Measurements from ENCODE around the gene ZBTB7C.

Gene ZBTB7C

DNA sequence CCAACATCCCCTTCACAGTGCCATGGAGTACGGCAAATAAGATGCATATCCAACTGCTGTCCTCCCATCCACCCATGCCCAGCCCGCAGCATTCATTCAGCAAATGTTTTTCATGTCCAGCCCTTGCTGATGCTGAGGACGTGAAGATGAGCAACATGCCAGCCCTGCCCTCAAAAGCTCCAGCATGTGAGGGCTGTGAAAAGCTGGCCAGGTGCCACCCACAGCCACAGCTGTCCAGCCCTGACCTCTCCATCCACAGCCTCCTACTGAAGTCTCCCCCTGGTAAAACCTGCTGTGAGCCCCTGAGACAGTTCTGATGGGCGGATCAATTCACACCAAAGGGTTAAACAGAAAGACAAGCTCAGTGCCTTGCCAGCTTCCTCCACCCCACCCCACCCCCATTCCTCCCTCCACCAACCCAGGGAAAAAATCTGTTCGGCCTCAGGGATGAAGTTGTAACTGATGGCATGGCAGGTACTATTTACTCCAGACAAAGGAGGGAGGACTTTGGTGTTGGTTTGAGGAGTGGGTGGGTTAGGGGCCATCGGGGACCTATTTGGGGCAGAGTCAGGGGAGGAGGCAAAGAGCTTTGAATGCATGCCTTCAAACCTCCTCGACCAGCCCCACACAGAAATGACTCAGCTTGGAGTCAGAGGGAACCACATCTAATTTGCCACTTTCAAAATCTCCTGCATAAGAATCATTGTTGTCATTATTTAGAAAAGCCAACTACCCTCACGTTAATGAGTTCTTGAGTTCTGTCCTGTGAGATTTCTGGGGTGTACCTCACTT is 4.3 kb downstream of the ZBTB7C start (continued):
- TF ChIP-seq ZSCAN18 (tag by site-specific recombination; IDR thresholded peaks at IDR 0.05): no peak
- TF ChIP-seq ZNF16 (tag by site-specific recombination; IDR thresholded peaks at IDR 0.05; ENCODE audit: low read depth): no peak
- TF ChIP-seq, protein P1, sequence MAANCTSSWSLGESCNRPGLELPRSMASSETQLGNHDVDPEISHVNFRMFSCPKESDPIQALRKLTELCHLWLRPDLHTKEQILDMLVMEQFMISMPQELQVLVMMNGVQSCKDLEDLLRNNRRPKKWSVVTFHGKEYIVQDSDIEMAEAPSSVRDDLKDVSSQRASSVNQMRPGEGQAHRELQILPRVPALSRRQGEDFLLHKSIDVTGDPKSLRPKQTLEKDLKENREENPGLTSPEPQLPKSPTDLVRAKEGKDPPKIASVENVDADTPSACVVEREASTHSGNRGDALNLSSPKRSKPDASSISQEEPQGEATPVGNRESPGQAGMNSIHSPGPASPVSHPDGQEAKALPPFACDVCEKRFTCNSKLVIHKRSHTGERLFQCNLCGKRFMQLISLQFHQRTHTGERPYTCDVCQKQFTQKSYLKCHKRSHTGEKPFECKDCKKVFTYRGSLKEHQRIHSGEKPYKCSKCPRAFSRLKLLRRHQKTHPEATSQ (tag by site-specific recombination; IDR thresholded peaks at IDR 0.05): no peak
- TF ChIP-seq KLF16 (tag by site-specific recombination; IDR thresholded peaks at IDR 0.05): no peak
- TF ChIP-seq ZFHX2 (tag by site-specific recombination; conservative IDR thresholded peaks at IDR 0.05): peak; percentile 60
- no peak for TF ChIP-seq ZNF404 (tag by site-specific recombination; IDR thresholded peaks at IDR 0.05)
- no peak for TF ChIP-seq SALL2 (tag by site-specific recombination; IDR thresholded peaks at IDR 0.05; ENCODE audit: borderline replicate concordance)
- no peak for TF ChIP-seq GLIS2 (tag by site-specific recombination; IDR thresholded peaks at IDR 0.05)
- TF ChIP-seq ZNF423 (tag by site-specific recombination; IDR thresholded peaks at IDR 0.05): no peak
- TF ChIP-seq EGR2 (tag by site-specific recombination; IDR thresholded peaks at IDR 0.05; ENCODE audit: low read depth): peak; percentile 18; the same call in 1 of the 2 replicates

- H3K27ac ChIP-seq (ENCODE audit: extremely low read depth, low read depth, low read length): no peak overlapping the region
- POLR2A ChIA-PET: no interaction called here
- no peak overlapping the region for H3K4me3 ChIP-seq (ENCODE audit: low read depth, low read length)
- TF ChIP-seq HIC1 (tag by site-specific recombination; IDR thresholded peaks at IDR 0.05): no peak
- H3K36me3 ChIP-seq (ENCODE audit: control insufficient read depth in 2 of 2, insufficient read depth in 1 of 2, low read length in 2 of 2): no peaks in the 10 kb centered on the region
- H3K9me3 ChIP-seq (ENCODE audit: control insufficient read depth, insufficient read depth, low read depth, low read length): no peaks in the 10 kb centered on the region
- CTCF ChIA-PET: interaction anchor here (0.6 to 1.3 kb wide), 3 partner anchors 42 to 1452 kb away, joined by 3 to 4 read pairs (median 4); no protein-coding TSS in a partner anchor
- H3K4me1 ChIP-seq (ENCODE audit: control insufficient read depth, insufficient read depth, low read length): peaks cover 9% of the 10 kb centered on the region
Measured at GRCh38 chr18:48402953-48403352, 6.2 kb downstream of the ZBTB7C start.

- TF ChIP-seq SCRT2 (tag by site-specific recombination; IDR thresholded peaks at IDR 0.05): peak; percentile 93
- TF ChIP-seq ZSCAN16 (tag by site-specific recombination; IDR thresholded peaks at IDR 0.05): no peak
- peak; percentile 94 for TF ChIP-seq SCRT1 (tag by site-specific recombination; IDR thresholded peaks at IDR 0.05; ENCODE audit: borderline replicate concordance)
- H3K4me1 ChIP-seq (ENCODE audit: control insufficient read depth, insufficient read depth, low read length): peaks cover 9% of the 10 kb centered on the region
- H3K9me3 ChIP-seq (ENCODE audit: control insufficient read depth, insufficient read depth, low read depth, low read length): no peaks in the 10 kb centered on the region
- CTCF ChIA-PET: interaction anchor here (0.6 kb wide), 1 partner anchor 9 kb away, joined by 3 read pairs; no protein-coding TSS in a partner anchor
- no peaks in the 10 kb centered on the region for H3K36me3 ChIP-seq (ENCODE audit: control insufficient read depth in 2 of 2, insufficient read depth in 1 of 2, low read length in 2 of 2)
- no peak overlapping the region for H3K27ac ChIP-seq (ENCODE audit: extremely low read depth, low read depth, low read length)
- no peak overlapping the region for H3K4me3 ChIP-seq (ENCODE audit: low read depth, low read length)
- POLR2A ChIA-PET: no interaction called here
Measured at GRCh38 chr18:48399303-48400075, 9.7 kb downstream of the ZBTB7C start.
